ENCODE measurements around the gene UBA52.
"Not testable (repeated sequence)": the region's sequence is repeated elsewhere in the genome, so short reads cannot be mapped to it uniquely, and the experiment has no call there.

Gene UBA52

DNA sequence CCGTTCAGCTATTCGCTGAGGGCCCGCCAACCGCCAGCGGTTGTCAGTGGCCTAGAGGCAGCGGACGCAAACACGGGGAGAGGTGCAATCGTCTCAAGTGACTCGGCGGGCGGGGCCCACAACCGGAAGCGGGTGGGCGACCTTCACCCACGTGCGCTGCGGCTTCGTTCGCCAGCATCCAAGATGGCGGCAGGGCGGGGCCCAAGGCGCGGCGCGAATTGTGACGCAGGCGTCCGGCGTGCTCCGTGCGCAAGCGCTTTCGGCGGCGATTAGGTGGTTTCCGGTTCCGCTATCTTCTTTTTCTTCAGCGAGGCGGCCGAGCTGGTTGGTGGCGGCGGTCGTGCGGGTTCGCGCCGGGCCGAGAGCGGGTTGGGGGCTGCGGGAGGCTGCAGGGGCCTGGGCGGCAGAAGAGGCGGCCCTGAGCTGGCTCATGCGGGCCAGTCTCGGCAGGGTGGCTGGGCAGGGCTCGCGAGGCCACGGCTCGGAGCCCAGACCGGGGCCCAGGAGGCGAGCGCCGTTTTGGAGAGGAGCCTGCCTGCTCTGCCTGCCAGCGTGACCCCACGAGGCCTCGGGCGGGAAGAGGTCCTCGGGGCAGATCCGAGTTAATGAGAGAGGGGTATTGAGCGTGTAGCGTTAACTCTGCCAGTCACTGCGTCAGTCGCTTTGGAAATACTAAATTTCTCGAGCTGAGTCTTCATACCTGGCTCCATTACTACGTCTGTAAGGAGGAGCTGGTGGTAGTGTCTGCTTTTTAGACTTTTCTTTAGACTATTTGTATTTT lies at the start of gene UBA52:
Gene UBA52, plus strand, starts transcription at position 294 of the 781 bp plus-strand sequence. CDS start 1,444 bp downstream, outside the sequence.
- DNase-seq = peak; percentile 95

GRCh38 chr19:18522124-18522861 lies 49.4 kb upstream of the UBA52 start:
- peak; percentile 100 for DNase-seq

GRCh38 chr19:18522862-18523440 lies 48.7 kb upstream of the UBA52 start:
- not testable (repeated sequence) for DNase-seq

DNA sequence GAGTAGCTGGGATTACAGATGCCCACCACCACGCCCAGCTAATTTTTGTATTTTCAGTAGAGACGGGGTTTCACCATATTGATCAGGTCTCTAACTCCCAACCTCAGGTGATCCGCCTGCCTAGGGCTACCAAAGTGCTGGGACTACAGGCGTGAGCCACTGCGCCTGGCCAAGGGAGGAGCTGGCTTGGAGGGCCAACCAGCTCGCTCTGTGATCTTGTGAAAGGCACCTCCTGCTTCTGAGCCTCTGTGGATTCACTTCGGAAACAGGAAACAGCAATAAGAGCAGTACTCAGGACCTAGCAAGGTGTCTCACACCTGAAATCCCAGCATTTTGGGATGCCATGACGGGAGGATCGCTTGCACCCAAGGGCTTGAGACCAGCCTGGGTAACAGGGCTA lies 47.8 kb upstream of the UBA52 start:
- no peak for DNase-seq

DNA sequence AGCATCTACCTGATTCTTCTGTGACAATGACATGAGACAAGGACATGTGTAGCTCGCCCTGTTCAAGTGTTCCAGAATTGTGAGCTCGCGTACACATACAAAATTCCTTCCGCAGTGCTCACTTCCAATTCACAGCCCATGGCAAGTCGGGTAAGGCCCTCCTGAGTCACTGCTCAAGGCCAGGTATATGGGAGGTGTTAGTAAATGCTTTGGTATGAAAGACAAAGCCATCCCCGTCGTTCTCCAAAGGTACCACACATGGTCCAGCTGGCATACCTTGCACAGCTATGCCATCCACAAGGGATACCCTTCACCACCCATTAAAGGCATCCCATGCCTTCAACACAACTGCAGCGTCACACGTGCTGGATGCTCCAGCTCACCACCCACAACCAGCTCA lies 45.3 kb upstream of the UBA52 start:
- no peak for DNase-seq

- DNase-seq = no peak
These were observed 41.9 kb upstream of the UBA52 start for GRCh38 chr19:18529782-18530181.

DNA sequence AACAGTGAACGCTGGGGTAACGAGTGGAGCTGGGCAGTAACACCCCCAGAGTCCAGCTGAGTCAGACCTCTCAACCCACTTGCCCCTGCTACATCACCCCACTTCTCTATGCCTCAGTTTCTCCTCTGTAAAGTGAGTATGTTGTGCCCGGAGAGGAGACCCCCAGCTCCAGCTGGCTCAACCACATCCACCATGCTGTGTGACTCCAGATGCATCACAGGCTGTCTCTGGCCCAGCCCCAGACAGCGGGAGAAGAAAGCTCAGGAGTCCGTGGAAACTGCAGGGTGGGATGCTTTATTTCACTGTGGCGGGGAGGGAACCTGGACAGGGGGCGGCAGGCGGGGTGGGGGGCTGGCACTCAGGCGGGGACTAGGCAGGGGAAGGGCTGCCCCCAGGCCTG lies 40.2 kb upstream of the UBA52 start:
- no peak for DNase-seq

- no peak for DNase-seq
These were observed 39.3 kb upstream of the UBA52 start for GRCh38 chr19:18532168-18532890.

DNA sequence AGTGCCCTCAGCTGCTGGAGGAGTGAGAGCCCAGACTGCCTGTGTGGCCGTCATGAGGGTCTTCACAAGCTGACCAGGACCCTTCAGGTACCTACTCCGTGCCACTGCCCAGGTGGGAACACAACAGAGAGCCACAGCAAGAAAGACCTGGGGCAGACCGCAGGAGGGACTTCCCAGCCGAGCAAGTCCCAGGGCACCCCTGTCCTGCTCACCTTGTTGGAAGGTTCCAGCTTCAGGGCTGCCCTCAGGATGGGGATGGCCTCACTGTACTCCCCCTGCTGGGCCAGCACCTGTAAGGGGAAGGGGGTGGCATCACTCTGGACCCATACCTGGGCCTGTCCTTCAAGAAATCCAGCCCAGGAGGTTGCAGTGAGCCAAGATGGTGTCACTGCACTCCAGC lies 38.6 kb upstream of the UBA52 start:
- no peak for DNase-seq

DNA sequence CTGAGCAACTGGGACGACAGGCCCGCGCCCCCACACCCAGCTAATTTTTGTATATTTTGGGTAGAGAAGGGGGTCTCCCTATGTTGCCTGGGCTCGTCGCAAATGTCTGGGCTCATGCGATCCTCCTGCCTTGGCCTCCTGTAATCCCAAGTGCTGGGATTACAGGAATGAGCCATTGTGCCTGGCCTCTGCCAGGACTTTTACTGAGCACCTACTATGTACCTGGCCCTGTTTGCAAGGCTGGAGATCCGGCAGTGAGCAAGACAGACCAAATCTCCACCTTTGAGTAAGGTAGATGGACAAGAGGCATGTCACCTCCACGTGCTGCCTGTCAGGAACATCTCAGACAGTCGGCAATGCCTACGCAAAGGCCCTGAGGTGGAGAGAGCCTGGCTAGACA lies 35.2 kb upstream of the UBA52 start:
- no peak for DNase-seq

- DNase-seq = no peak
These were observed 34.2 kb upstream of the UBA52 start for GRCh38 chr19:18537431-18537830.

DNA sequence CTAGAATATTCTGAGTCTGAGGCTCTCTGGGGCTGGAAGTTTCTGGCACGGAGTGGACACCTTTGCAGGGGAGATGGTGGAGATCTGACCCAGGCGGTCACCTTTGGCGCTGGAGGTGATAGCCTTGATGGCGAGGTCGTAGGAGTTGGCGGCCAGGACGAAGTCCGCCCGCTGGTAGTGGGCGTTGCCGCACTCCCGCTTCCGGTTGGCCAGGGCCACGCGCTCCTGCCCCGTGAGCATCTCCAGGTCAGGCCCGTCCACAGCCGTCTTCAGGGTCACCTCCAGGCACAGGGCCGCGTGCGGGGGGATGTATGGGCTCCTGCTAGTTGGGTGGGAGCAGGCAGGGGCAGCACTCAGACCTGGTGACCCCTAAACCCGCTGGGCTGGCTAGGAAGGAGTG lies 33.5 kb upstream of the UBA52 start:
- no peak for DNase-seq

- DNase-seq = no peak
These were observed 32.3 kb upstream of the UBA52 start for GRCh38 chr19:18539372-18539771.

DNA sequence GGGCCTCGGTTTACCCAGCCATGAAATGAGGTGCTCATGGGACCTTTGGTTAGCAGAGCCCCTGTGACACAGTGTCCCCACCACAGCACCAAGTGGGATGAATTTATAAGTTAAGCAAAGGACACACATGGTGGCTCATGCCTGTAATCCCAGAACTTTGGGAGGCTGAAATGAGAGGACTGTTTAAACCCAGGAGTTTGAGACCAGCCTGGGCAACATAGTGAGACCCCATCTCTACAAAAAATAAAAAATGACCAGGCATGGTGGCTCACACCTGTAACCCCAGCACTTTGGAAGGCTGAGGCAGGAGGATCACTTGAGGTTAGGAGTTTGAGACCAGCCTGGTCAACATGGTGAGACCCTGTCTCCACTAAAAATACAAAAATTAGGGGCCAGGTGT lies 31.5 kb upstream of the UBA52 start:
- not testable (repeated sequence) for DNase-seq

GRCh38 chr19:18541258-18541991 lies 30.2 kb upstream of the UBA52 start:
- DNase-seq = no peak

- DNase-seq = no peak
These were observed 29.4 kb upstream of the UBA52 start for GRCh38 chr19:18541992-18542940.

DNA sequence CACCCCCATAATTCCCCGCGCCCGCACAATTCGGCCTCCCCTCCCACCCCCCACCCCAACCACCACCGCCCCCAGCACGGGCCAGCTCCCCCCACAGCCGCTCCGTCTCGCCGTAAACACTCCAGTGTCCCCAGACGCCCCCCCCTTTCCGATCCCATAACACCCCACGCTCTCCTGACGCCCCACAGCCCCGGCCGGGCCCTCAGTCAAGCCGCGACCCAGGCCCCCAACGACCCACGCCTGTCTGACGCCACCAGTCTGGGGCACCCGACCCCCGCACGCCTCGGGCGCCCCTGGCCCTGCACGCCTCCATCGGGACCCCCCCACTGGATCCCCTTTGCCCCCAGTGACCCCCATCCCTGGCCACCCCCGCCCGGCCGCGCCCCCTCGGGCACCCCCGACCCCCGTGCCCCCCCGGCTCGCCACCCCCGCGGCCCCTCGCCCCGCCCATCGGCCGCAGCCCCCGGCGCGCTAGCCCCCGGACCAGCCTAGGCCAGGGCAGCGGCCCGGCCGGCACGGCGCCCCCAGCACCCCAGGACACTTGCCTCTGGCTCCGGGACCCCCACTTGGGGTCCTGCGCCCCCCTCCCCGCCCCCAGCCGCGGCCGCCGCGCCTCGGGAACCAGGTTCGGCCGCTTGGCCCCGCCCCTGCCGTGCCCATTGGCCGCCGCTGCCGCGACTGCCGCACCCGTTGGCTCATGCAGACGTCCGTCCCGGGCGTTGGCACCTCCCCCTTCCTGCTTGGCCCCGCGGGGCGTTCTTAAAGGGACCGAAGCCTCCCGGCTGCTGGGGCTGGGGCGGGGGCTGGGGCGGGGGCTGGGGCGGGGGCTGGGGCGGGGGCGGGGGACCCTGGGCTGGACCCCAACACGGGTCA lies 28.5 kb upstream of the UBA52 start, which contains the start of gene FKBP8:
Gene FKBP8, minus strand, starts transcription at position 633 of the 873 bp plus-strand sequence. CDS start 1,603 bp downstream, outside the sequence.
- DNase-seq = peak; percentile 56

DNA sequence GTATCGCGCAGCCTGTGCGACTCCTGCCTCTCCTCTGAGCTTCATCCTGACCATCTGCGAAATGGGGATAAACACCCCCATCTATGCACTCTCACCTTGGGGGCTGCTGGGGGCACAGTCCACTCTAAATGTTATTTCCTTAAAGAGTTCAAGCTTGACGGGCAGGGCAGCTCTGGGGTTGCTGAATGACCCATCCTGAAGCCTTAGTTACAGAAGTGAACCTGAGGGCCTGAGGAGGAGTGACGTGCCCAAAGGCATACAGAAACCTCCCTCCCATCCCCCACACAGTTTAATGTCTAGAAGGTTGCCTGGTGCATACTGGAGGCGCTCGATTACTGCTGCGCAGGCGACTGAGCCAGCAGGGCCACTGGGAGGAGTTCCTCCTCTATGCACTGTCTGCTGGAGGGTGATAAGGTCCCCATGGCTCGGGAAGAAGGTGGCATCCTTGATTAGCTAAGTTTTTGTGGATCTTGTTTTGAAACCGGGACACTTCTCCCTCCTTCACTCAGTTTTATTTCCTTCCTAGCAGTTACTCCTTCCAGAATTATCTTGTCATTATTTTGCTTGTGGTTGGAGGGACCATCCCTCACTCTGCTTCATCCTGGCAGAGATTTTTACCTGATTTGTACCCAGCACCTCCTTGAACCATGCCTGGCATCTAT lies 27.7 kb upstream of the UBA52 start:
- DNase-seq = no peak

GRCh38 chr19:18551631-18552030 lies 20.0 kb upstream of the UBA52 start:
- DNase-seq = no peak

Measured in NCI-H1048 (cell line).